ENCODE measurements around the gene PRCD.

DNA sequence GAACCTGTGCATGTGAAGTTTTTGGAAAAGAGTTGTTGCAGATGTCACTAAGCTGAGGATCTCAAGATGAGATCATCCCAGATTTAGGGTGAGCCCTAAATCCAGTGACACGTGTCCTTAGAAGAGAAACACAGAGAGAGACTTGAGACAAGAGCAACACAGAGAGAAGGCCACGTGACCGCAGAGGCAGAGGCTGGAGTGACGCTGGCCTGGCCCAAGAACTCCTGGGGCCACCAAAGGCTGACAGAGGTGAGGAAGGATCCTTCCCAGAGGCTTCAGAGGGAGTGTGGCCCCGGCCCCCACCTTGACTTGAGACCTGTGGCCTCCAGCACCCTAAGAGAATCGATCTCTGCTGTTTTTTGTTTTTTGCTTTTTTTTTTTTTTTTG lies 26.5 kb upstream of the PRCD start:
- TF ChIP-seq, protein P1, sequence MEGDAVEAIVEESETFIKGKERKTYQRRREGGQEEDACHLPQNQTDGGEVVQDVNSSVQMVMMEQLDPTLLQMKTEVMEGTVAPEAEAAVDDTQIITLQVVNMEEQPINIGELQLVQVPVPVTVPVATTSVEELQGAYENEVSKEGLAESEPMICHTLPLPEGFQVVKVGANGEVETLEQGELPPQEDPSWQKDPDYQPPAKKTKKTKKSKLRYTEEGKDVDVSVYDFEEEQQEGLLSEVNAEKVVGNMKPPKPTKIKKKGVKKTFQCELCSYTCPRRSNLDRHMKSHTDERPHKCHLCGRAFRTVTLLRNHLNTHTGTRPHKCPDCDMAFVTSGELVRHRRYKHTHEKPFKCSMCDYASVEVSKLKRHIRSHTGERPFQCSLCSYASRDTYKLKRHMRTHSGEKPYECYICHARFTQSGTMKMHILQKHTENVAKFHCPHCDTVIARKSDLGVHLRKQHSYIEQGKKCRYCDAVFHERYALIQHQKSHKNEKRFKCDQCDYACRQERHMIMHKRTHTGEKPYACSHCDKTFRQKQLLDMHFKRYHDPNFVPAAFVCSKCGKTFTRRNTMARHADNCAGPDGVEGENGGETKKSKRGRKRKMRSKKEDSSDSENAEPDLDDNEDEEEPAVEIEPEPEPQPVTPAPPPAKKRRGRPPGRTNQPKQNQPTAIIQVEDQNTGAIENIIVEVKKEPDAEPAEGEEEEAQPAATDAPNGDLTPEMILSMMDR (IDR thresholded peaks at IDR 0.05; ENCODE audit: poor library complexity, severe bottlenecking): no peak
- TF ChIP-seq MXI1 (conservative IDR thresholded peaks at IDR 0.05; ENCODE audit: poor library complexity, severe bottlenecking) (no peak), POLR2AphosphoS5 (IDR thresholded peaks at IDR 0.05) (no peak), TAF1 (IDR thresholded peaks at IDR 0.05; ENCODE audit: low read depth) (no peak), EP300 (conservative IDR thresholded peaks at IDR 0.05; ENCODE audit: poor library complexity, severe bottlenecking) (no peak)
- TF ChIP-seq, protein P2, sequence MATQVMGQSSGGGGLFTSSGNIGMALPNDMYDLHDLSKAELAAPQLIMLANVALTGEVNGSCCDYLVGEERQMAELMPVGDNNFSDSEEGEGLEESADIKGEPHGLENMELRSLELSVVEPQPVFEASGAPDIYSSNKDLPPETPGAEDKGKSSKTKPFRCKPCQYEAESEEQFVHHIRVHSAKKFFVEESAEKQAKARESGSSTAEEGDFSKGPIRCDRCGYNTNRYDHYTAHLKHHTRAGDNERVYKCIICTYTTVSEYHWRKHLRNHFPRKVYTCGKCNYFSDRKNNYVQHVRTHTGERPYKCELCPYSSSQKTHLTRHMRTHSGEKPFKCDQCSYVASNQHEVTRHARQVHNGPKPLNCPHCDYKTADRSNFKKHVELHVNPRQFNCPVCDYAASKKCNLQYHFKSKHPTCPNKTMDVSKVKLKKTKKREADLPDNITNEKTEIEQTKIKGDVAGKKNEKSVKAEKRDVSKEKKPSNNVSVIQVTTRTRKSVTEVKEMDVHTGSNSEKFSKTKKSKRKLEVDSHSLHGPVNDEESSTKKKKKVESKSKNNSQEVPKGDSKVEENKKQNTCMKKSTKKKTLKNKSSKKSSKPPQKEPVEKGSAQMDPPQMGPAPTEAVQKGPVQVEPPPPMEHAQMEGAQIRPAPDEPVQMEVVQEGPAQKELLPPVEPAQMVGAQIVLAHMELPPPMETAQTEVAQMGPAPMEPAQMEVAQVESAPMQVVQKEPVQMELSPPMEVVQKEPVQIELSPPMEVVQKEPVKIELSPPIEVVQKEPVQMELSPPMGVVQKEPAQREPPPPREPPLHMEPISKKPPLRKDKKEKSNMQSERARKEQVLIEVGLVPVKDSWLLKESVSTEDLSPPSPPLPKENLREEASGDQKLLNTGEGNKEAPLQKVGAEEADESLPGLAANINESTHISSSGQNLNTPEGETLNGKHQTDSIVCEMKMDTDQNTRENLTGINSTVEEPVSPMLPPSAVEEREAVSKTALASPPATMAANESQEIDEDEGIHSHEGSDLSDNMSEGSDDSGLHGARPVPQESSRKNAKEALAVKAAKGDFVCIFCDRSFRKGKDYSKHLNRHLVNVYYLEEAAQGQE (IDR thresholded peaks at IDR 0.05; ENCODE audit: borderline replicate concordance): no peak
